ENCODE measurements around the gene ATP2B2.

DNA sequence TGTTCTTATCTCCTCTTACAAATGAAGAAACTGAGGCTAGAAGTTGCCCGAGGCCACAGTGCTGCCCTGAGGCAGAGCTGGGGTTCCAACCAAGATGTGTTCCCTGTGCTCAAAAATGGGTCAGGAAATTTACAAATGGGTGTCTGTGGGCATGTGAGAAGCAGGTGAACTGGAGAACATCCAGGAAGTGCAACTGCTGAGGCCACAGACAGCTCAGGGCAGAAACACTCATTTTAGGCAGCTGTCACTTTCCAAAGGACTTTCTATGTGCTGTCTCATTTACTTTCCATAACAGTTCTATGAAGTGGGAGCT is 47.2 kb upstream of the ATP2B2 start:
- TF ChIP-seq, protein P1, sequence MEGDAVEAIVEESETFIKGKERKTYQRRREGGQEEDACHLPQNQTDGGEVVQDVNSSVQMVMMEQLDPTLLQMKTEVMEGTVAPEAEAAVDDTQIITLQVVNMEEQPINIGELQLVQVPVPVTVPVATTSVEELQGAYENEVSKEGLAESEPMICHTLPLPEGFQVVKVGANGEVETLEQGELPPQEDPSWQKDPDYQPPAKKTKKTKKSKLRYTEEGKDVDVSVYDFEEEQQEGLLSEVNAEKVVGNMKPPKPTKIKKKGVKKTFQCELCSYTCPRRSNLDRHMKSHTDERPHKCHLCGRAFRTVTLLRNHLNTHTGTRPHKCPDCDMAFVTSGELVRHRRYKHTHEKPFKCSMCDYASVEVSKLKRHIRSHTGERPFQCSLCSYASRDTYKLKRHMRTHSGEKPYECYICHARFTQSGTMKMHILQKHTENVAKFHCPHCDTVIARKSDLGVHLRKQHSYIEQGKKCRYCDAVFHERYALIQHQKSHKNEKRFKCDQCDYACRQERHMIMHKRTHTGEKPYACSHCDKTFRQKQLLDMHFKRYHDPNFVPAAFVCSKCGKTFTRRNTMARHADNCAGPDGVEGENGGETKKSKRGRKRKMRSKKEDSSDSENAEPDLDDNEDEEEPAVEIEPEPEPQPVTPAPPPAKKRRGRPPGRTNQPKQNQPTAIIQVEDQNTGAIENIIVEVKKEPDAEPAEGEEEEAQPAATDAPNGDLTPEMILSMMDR (IDR thresholded peaks at IDR 0.05), result no peak
- TF ChIP-seq EP300 (IDR thresholded peaks at IDR 0.05) (no peak), POLR2A (IDR thresholded peaks at IDR 0.05) (no peak)

All from tibial nerve (tissue), 4 donors.